Kidney tubule cell (primary cell): ENCODE data around the gene CA10.

Experiments
- DNase-seq: peaks from one replicate; pipeline ENCODE4 v3.0.0-alpha.2; 2018; ENCODE audit warnings: low spot score

Gene CA10

GRCh38 chr17:52048137-52048898, 110.2 kb downstream of the CA10 start:
- no peak for DNase-seq

DNA sequence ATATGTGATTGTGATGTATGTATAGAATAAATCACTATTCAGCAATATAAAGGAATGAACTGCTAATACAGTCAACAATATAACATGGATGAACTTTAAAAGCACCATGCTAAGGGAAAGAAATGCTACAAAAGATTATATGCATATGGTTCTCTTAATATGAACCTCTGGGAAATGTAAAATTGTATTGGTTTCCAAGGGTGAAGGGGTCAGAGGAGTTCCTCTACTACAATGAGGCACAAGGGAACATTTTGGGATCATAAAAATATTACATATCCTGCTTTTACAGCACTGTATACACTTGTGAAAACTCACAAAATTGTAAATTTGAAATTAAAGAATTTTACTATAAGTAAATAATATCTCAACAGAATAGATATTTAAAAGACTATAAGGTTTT, 111.4 kb downstream of the CA10 start:
- DNase-seq: no peak

GRCh38 chr17:52041123-52041617, 117.3 kb downstream of the CA10 start:
- DNase-seq: no peak

DNA sequence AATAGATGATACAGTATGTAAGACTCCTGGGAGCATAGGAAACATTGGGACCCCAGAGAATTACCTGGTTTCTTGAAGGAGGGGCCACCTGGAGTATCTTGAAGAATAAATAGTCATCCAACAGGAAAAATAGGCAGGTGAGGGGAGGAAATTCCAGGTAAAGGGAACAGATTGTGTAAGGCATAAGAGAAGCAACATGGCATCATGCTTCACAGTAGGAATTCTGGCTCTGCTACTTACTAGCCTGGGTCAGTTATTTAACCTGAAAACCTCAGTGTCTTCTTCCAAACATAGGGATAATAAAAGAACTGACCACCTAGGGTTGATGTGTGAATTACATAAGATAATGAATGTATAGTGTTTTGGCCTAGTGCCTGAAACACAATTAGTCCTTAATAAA, 122.1 kb downstream of the CA10 start:
- no peak for DNase-seq

GRCh38 chr17:52035336-52035915, 123.1 kb downstream of the CA10 start:
- no peak for DNase-seq

DNA sequence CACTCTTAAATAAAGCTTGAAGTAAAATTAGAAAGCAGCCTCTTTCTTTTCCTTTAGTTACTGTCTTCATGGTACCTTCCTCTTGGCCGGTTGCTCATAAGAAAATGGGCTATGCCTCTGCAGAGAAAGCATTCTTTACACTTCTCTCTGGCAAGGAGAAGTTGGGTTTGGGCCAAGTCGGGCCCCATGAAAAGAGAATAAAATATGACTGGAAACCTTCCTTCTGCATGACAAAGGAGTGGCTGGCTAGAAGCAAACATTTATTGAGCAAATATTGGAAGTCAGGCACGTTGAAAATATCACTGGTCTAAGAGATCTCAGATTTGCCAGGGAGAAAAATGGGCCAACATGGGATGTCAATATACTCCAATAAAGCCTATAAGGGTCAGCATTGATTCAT, 126.1 kb downstream of the CA10 start:
- no peak for DNase-seq

DNA sequence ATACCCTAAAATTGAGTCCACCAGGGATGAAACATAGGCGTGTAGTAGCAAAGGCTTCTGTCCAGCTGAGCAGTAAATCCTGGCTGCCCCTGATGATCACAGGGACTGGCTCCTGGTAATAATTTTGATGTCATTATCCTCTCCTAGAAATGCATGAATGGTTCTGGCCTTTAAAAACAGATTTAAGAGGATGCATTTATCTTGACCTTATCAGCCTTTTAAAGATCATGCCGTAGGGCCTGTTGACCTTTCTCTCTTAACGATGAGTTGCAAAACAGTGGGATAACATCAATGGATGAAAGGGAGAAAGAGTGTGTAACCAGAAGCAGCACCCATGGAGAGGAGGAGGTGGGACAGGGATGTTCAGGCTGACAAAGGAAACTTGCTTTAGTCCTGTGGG, 128.5 kb downstream of the CA10 start:
- no peak for DNase-seq

DNA sequence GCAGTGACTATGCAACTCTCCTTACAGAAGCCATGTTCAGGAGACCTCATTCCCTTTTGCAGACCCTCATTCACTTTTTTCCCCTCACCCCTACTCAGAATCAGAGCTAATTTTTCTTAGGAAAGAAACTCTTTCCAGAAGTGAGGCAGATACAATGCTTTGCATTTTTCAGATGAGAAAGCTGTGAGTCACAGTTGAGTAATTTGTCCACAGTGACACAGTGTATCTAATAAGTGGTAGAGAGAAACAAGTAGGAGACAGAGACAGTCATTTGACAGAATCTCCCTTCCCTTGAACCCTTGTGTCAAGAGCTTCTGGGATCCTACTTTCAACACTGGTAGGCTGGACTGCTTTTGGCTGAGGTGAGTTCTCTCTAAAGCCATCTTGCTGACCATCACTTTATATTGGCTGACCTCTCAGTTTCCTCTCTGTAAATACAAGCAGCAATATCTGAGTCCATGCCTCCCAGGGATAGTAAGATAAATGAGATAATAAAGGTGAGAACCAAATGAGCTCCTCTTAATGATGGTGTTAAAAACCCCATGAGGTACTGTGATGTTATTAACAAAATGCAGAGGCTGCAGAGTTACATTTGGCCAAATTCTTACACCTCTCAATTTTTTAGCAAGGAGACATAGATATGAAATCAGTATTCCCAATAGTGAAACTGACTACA, 130.8 kb downstream of the CA10 start:
- DNase-seq: peak; percentile 86

GRCh38 chr17:52027081-52027480, 131.4 kb downstream of the CA10 start:
- peak; percentile 81 for DNase-seq

DNA sequence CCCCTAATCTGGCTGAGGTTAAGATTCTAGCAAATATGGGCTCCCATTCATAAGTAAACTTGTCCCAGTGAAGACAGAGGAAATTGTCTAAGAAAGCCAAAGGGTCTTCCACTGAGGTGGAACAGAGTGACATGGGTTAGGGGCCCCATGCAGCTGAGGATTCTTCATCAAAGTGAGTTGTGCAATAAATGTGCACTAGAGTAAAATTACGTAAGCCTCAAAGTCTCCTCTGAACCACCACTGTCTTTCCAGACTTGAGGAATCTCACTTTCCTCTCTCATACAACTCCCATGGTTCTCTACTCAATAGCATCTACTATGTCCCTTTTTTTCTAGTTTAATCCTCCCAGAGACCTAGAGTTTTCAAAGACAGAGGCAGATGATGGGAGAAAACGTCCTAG, 132.4 kb downstream of the CA10 start:
- no peak for DNase-seq

DNA sequence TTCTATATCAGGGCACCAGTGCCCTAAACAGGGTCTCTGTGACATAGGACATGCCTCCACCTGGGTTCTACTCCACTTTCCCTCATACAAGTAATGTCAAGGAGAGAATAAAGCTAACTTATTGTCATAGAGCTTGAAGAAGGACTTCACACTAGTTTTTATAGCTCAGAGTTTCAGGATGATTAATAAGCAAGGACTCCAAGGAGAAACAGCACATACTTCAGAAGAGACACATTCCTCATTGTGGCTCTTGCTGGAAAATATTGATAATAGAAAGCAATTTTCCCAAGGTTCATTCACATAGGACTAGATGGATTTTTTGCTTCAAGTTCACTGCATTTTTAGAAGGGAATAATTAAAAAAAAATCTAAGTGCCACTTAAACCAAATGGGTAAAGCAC, 133.3 kb downstream of the CA10 start:
- peak; percentile 66 for DNase-seq

DNA sequence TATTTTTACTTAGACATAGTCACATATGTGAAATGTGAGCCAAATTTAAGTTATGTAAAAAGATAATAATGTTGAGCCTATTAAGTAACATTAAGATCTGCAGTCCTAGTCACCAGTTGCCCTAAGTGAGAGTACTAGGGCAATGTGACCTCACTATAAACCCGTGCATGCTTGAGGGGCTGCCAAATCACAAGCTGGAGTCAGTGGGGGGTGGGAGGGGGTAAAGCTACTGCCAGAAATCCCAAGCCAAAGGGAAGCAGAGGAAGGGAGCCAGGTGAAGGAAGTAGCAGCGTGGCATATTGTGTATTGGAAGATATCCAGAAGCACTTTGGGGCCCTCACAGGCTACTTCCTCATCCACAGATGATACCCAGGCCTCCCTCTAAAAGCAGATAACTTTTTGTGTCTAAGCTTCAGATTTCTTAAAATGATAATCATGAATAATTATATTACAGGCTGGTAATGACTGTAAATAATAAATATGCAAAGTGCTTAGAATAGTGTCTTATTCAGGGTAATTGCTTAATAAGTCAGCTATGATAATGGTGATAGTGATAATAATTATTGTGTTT, 134.1 kb downstream of the CA10 start:
- DNase-seq: peak; percentile 43

DNA sequence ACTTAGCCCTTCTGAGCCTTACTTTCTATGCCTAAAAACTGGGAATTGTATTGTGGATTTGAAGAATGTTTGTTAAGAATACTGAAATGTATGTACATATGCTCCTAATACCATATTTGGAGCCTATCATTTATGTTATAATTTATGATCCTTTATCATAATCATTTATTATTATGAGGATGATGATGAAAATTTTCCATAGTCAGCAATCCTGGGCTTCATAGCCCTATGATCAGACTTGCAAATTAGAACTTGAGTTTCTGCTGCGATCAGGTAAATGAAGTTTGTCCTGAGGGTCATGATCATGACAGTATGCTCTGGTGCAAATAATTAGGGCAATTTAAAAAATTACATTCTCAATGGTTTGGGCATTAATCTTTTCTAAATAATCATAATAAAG, 147.4 kb downstream of the CA10 start:
- DNase-seq: no peak

DNA sequence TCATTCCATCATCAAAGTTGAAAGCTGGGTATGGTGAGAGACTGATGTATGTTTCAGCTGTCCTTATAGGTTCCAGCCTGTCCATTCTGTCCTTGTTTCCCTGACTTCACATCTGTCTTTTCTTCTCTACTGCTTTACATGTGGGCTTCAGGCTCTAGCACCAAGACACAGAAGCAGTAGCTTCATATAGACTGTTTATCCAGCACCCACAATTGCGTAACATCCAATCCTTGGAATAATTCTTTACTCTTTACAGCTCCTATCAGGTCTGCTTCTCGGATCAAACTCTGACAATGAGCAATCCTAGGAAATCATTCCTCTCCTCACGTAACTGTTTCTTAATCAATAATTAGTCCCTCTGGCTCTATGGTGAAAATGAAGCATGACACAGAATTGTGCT, 158.9 kb downstream of the CA10 start:
- DNase-seq: no peak

DNA sequence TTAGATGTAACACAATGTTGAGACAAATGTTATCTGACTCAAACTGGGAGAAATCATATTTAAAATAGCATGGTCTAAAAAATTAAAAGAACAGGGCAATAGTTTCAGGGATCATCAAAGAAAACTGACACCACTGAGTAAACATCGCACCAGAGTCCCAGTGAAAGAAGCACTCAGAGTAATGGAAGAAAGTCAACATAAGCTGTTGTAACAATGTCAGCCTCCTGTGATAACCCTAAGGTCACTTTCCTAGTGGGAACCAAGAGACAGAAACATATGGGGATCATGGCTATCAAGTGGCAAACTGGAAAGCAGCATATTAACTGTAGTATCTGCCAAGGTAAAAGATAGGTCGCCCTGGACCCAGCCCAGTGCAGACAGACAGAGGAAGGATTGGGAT, 160.8 kb downstream of the CA10 start:
- DNase-seq: no peak

DNA sequence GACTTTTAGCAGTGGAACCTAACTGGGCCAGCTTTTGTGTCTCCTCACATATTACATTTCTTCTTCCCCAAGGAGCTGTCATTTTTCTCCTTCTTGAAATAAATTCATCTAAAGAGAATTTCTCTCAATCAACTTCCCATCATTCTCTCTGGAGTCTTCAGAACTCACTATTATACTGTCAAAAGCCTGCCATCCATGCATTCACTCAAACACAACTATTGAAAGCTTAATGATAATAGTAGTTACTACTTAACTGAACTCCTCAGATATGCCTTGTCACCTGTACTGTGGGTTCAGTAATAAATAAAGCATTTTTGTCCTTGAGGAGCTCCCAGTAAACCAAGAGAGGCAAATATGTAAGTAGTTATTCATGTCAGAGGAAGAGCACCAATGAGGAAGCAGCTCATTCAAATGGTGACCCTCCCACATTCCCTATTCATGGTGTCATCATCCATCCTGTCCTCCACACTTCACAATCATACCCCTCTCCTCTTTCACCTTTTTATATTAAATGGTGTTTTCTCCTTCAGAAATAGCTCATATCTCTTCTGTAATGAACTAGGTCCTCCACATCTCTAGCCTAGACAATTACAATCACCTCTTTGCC, 162.6 kb downstream of the CA10 start:
- DNase-seq: peak; percentile 82

DNA sequence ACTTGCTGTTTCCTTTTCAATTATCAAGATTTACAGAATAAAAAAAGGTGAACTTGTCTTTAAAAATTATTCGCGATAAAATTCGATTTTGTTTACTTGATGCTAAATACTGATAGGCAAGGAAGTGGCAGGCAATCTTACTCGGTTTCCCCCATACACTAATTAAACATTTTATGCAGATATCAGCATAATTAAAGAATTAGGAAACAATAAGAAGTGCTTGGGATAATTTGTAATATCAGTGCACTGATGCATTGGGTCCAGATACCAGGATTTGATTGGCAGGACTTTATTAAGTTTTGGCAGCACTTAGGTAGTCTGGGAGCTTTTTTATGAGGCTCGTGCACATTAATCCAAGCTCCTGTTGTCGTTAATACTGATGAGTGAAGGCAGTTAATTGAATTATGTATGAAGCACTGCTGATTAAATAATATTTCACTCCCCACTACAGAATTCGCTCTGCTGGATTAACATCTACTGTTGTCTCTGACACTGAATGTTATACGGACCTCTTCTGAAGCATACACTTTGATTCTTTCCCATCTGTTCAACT, 165.6 kb downstream of the CA10 start:
- no peak for DNase-seq

DNA sequence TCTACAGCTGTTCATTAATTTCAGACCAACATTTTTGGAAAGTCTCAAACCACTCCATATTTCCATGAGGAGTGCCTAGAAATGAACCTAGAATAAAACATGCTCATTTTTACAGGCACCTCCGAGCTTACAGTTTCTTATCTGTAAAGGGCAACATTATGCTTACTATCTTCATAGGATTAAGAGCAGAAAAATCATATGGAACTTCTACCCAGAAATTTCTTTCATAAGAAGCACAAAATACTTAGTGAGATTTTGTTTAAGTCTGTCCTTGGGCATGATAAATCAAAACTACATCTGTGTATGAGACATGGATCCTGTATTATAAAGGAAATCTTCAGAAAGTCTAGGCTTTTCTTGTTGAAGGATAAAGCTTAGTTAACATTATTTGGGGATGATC, 187.4 kb downstream of the CA10 start:
- DNase-seq: no peak

GRCh38 chr17:51961689-51962088, 196.8 kb downstream of the CA10 start:
- no peak for DNase-seq

- no peak for DNase-seq
Observed at GRCh38 chr17:51957786-51958185, 200.7 kb downstream of the CA10 start.

DNA sequence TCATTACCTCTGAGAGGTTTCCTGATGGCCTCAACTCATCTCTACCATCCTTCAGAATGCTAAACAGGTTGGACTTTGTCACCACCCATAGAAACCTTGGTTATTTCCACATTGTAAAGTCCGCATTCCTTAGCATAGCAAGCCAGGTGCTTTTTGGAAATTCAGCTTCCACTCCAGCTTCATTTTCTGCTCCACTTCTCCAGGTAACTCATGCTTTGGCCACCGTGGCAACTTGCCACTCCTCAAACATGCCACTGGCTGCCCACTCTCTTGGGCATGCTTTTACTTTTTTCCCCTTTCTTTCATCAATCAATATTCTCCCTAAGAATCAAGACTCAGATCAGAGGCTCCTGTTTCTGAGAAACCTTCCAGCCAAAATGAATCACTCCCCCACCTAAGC, 203.3 kb downstream of the CA10 start:
- no peak for DNase-seq

DNA sequence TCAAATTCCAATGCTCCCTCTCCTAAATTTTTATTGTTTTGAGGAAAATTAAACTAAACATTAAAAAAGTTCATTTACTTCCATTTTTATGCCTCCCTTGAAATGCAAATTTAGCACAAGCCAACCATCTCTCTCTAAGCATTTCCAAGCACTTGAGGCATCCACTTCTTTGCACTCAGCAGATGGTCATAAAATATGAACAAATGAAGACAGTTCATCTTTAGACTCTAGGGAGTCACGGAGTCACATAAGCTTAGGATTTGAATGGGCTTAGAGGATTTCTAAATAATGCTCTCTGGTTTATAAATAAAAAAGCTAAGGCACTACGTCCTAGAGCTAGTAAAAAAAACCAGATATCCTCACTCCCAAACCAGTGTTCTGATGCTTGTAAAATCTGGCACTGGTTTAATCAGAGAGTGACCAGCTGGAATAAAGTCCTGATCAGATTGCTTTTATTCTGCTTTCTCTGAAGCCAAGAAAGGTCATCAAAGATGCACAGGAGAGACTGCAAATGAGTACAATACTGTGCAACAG, 204.2 kb downstream of the CA10 start:
- DNase-seq: no peak
